NCI-H2107 (cell line): ENCODE measurements around the gene TMOD3.
"Not testable (repeated sequence)": the region's sequence is repeated elsewhere in the genome, so short reads cannot be mapped to it uniquely, and the experiment has no call there.

Source experiments
- DNase-seq: peaks from one replicate; lab custom pipeline; 2025; lab: John Stamatoyannopoulos, UW

The TMOD3 gene

GRCh38 chr15:51864408-51865056 is 35.1 kb downstream of the TMOD3 start:
- DNase-seq = no peak

- no peak for DNase-seq
Measured at GRCh38 chr15:51865317-51865716, 35.9 kb downstream of the TMOD3 start.

GRCh38 chr15:51866161-51866560 is 36.7 kb downstream of the TMOD3 start:
- no peak for DNase-seq

- DNase-seq = no peak
Measured at GRCh38 chr15:51866751-51867150, 37.3 kb downstream of the TMOD3 start.

GRCh38 chr15:51869060-51869421 is 39.6 kb downstream of the TMOD3 start:
- no peak for DNase-seq

GRCh38 chr15:51870774-51871173 is 41.3 kb downstream of the TMOD3 start:
- no peak for DNase-seq

GRCh38 chr15:51874751-51875644 is 45.5 kb downstream of the TMOD3 start:
- DNase-seq = no peak

- DNase-seq = no peak
Measured at GRCh38 chr15:51876169-51876568, 46.7 kb downstream of the TMOD3 start.

- no peak for DNase-seq
Measured at GRCh38 chr15:51878446-51879386, 49.3 kb downstream of the TMOD3 start.

GRCh38 chr15:51879555-51879954 is 50.1 kb downstream of the TMOD3 start:
- DNase-seq = no peak

GRCh38 chr15:51883271-51883837 is 53.9 kb downstream of the TMOD3 start:
- no peak for DNase-seq

GRCh38 chr15:51884041-51884440 is 54.6 kb downstream of the TMOD3 start:
- no peak for DNase-seq

GRCh38 chr15:51884517-51885236 is 55.2 kb downstream of the TMOD3 start:
- no peak for DNase-seq

GRCh38 chr15:51885758-51886157 is 56.3 kb downstream of the TMOD3 start:
- not testable (repeated sequence) for DNase-seq

GRCh38 chr15:51887887-51888592 is 58.6 kb downstream of the TMOD3 start:
- no peak for DNase-seq

- no peak for DNase-seq
Measured at GRCh38 chr15:51888593-51889195, 59.2 kb downstream of the TMOD3 start.

GRCh38 chr15:51889486-51889885 is 60.0 kb downstream of the TMOD3 start:
- DNase-seq = no peak

GRCh38 chr15:51904421-51904820 is 75.0 kb downstream of the TMOD3 start:
- DNase-seq = no peak

- no peak for DNase-seq
Measured at GRCh38 chr15:51904931-51905330, 75.5 kb downstream of the TMOD3 start.

- no peak for DNase-seq
Measured at GRCh38 chr15:51907136-51907862, 77.8 kb downstream of the TMOD3 start.
